Gastrocnemius medialis (tissue), 4 donors: ENCODE results near the gene VAMP8.

Experiments used
- CTCF ChIP-seq, 5 experiments: fragments of 450-650 bp in 3 of 5; fragments of 200-600 bp in 2 of 5; sonication (generic) in 2 of 5; IDR thresholded peaks in 4 of 5; conservative IDR thresholded peaks in 1 of 5; 1 replicate in 4 of 5; 2 replicates in 1 of 5; pipeline ENCODE4 v1.5.1; 2016 to 2019; ENCODE audit warnings: antibody characterized with exemption in 5 of 5, mild to moderate bottlenecking in 3 of 5, moderate library complexity in 3 of 5
- POLR2A ChIP-seq, 2 donors: fragments of 450-650 bp; IDR thresholded peaks; one replicate each; pipeline ENCODE4 v1.6.1; 2017; ENCODE audit warnings: antibody characterized with exemption in 2 of 2, mild to moderate bottlenecking in 2 of 2, moderate library complexity in 2 of 2

GRCh38 chr2:85547089-85547858 lies 30.1 kb upstream of the VAMP8 start:
- no peak for TF ChIP-seq CTCF (IDR thresholded peaks at IDR 0.05 in 4 of 5, conservative IDR thresholded peaks at IDR 0.05 in 1 of 5)
- no peak for TF ChIP-seq POLR2A (IDR thresholded peaks at IDR 0.05)
